Right cardiac atrium (tissue), 5 donors: Measurements from ENCODE around the gene RNF14. TPM values are rescaled to one million over a fixed set of nuclear protein-coding genes. Genes with fewer than 3 reads are reported as not detected.
"Not testable (repeated sequence)": the region's sequence is repeated elsewhere in the genome, so short reads cannot be mapped to it uniquely, and the experiment has no call there.

ENCODE experiments used
- ATAC-seq, 2 donors: fragments of 200-7000 bp; cut with Tn5 transposase; one replicate each; pipeline versions ENCODE4 v1.8.0 to v1.9.1; 2020; ENCODE audit warnings: moderate library complexity in 2 of 2, mild to moderate bottlenecking in 1 of 2
- DNase-seq, 3 donors: peaks; one replicate each; pipeline ENCODE4 v3.0.0-alpha.2; 2020
- H3K27ac ChIP-seq: one replicate; pipeline ENCODE4 v1.5.1; 2013; ENCODE audit warnings: mild to moderate bottlenecking, low read length, control low read depth, moderate library complexity
- H3K27me3 ChIP-seq: one replicate; pipeline ENCODE4 v1.6.1; 2013; ENCODE audit not compliant: control insufficient read depth, insufficient read depth
- H3K4me1 ChIP-seq: one replicate; pipeline ENCODE4 v1.6.1; 2013; ENCODE audit warnings: low read length; ENCODE audit not compliant: control insufficient read depth, insufficient read depth
- H3K4me3 ChIP-seq: one replicate; pipeline ENCODE4 v1.5.1; 2013; ENCODE audit warnings: low read length, control low read depth
- H3K9me3 ChIP-seq: one replicate; pipeline ENCODE4 v1.6.1; 2013; ENCODE audit warnings: low read length; ENCODE audit not compliant: control insufficient read depth
- WGBS: extraction: QIAGEN DNeasy Blood & Tissue Kit; methylation state at CpG from one replicate; pipeline ENCODE4 v1.1.7; 2013; 5-methylcytosine and 5-hydroxymethylcytosine counted together
- intact Hi-C, 4 donors: fragments of 100-400 bp; cut with DNase I; formaldehyde crosslinking; loops; one replicate each; pipeline versions ENCODE4 v1.11.0 to v1.14.0; 2022 to 2023
- polyA plus RNA-seq: library from polyadenylated mRNA; stranded (reverse); fragments of 200-250 nt; gene quantifications from one replicate; pipeline ENCODE4 v1.2.3, GENCODE V29; 2013
- total RNA-seq, 4 donors: library from RNA; stranded (reverse); fragmentation: NEBNext Ultra II Directional; extraction: Animal tissue kit (Norgen Biotek cat#: 25700); gene quantifications; one replicate each; pipeline ENCODE4 v1.2.1, GENCODE V29; 2021
- donor health status: healthy with polysubstance abuse.
- donor health status: DM: no; HTN: yes; CAD: no.
- donor health status: DM: no; HTN: no; CAD: no.
- donor health status: DM: no; HTN: yes; CAD: no; lungs with severe emphysema.
- donor health status: DM: yes; HTN: yes; CAD: no.

Gene RNF14
- total and polyA plus RNA-seq, 5 donors = 36.3 to 105 (median 92.8) TPM

DNA sequence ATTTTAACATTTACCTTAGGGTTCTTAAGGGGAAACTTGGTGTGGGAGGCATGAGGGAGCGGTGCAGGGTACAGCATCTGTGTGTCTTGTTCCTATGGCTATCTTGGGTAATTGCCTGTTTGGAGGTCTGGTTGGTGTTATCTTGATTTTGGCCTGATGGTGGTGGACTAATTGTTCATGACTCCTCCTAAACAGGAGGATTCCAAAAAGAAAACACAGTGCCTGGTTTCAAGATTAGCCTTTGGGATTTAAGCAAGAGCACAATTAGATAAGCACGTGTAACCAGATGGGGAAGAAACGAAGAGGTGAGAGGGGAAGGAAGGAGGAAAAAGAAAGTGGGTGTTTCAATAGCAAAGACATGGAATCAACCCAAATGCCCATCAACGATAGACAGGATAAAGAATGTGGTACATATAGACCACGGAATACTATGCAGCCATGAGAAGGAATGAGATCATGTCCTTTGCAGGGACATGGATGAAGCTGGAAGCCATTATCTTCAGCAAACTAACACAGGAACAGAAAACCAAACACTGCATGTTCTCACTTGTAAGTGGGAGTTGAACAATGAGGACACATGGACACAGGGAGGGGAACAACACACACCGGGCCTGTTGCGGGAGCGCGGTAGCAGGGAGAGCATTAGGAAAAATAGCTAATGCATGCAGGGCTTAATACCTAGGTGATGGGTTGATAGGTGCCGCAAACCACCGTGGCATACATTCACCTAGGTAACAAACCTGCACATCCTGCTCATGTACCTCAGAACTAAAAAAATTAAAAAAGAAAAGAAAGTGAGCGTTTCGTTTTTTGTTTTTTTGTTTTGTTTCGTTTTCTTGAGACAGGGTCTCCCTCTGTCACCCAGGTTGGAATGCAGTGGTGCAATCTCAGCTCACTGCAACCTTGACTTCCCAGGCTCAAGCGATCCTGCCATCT is 65.0 kb downstream of the RNF14 start:
- intact Hi-C loops, H3K27me3 ChIP-seq, H3K9me3 ChIP-seq, ATAC-seq, DNase-seq, H3K4me1 ChIP-seq, H3K4me3 ChIP-seq, H3K27ac ChIP-seq: not testable (repeated sequence)
- WGBS = 88% methylated on average over 15 of the region's 15 CpGs

DNA sequence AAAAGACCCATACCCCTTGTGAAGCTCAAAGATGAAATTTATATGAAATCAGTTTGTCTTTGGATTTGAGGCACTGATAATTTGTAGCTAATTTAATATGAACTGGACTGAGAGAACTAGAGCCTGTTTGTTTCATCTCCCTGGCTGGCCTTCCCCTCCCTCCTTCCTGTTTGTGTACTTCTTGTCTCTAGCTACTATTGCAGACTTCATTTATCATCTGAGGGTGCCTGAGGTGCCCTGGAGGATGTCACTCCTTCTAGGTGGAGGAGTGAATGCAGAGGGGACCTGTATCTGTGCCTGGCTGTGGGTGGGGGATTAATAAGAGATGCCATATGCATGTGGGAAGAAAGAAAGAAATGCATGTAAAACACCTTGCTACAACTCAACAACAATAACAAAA is 66.1 kb downstream of the RNF14 start:
- H3K27ac ChIP-seq = no peak overlapping the region
- no peak for DNase-seq
- no peak overlapping the region for H3K4me3 ChIP-seq
- no peak for ATAC-seq
- no peaks in the 10 kb centered on the region for H3K9me3 ChIP-seq
- H3K27me3 ChIP-seq = no peaks in the 10 kb centered on the region
- H3K4me1 ChIP-seq = peaks cover 3% of the 10 kb centered on the region
- intact Hi-C loops = no loop called here

DNA sequence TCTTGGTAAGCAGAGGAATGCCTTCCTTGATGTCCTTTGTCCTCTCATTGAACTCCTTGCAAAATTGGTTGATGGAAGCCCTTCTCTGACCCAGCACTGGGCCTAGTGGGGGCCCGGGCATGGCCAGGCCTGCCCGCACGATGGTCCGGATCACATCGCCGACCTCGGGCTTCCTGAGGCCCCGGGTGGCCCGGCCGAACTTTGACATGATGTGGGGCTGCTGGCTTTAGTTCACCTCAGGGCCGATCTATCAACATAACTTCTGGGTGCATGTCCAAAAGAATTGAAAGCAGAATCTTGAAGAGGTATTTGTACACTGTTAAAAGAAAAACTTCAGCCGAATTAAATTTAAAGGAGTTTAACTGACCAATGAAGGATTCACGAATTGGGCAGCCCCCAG is 68.0 kb downstream of the RNF14 start:
- no peak for ATAC-seq
- intact Hi-C loops = no loop called here
- H3K27ac ChIP-seq = no peak overlapping the region
- H3K9me3 ChIP-seq = no peaks in the 10 kb centered on the region
- H3K27me3 ChIP-seq = no peaks in the 10 kb centered on the region
- no peak for DNase-seq
- 91% methylated on average over 13 of the region's 13 CpGs for WGBS
- no peak overlapping the region for H3K4me3 ChIP-seq
- H3K4me1 ChIP-seq = peaks cover 3% of the 10 kb centered on the region

DNA sequence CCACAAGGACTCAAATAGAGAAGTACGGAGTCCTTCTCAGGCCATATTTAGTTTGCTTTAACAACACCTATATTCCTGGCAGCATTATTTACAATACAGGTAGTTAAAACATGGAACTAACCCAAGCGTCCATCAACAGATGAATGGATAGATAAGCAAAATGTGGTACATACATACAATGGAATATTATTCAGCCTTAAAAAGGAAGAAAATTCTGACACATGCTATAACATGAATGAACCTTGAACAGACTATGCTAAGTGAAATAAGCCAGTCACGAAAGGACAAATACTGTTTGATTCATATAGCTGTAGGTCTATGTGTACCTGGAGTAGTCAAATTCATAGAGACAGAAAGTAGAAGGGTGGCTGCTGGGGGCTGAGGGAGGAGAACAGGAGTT is 68.7 kb downstream of the RNF14 start:
- H3K9me3 ChIP-seq, H3K4me3 ChIP-seq, DNase-seq, H3K4me1 ChIP-seq, ATAC-seq, H3K27ac ChIP-seq, intact Hi-C loops, H3K27me3 ChIP-seq: not testable (repeated sequence)
- WGBS = 95% methylated on average over 3 of the region's 3 CpGs

DNA sequence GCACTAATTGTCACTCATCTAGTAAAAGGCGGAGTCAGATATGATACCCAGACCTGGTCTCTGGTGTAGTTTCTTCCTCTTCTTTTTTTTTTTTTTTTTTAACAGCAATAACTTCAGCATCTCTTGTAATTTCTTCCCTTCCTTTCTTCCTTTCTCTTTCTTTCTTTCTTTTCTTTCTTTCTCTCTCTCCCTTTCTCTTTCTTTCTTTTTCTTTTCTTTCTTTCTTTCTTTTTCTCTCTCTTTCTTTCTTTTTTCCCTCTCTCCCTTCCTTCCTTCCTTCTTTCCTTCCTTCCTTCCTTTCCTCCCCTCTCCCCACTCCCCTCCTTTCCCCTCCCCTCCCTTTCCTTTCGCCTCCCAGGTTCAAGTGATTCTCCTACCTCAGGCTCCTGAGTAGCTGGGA is 69.8 kb downstream of the RNF14 start:
- ATAC-seq = no peak
- intact Hi-C loops = no loop called here
- Histone ChIP-seq H3K4me3 (no peak overlapping the region), H3K27ac (no peak overlapping the region), H3K9me3 (no peaks in the 10 kb centered on the region), H3K4me1 (no peaks in the 10 kb centered on the region), H3K27me3 (no peaks in the 10 kb centered on the region)
- WGBS = 100% methylated on average over 2 of the region's 2 CpGs
- no peak for DNase-seq

Other genes with a start within 250 kb of the RNF14 start
- gene PCDH1, start 90.7 kb upstream of the RNF14 start, total RNA-seq = 10 to 100 TPM in 2 of 4 donors, 1 to 10 TPM in 2; 7.2 to 21.3 (median 12.2) TPM
- gene PCDH1, start 90.7 kb upstream of the RNF14 start, polyA plus RNA-seq = 9.2 TPM
- 100 to 1,000 TPM in 2 of 4 donors, 10 to 100 TPM in 2; 82.6 to 109 (median 99.2) TPM for gene DELE1, start 45.2 kb upstream of the RNF14 start, total RNA-seq
- 62.0 TPM for gene DELE1, start 45.2 kb upstream of the RNF14 start, polyA plus RNA-seq
- gene PCDH12, start 10.9 kb upstream of the RNF14 start, total RNA-seq = 1 to 10 TPM; 4.1 to 7.9 (median 6.7) TPM
- gene PCDH12, start 10.9 kb upstream of the RNF14 start, polyA plus RNA-seq = 3.0 TPM
- gene GNPDA1, start 43.9 kb downstream of the RNF14 start, total RNA-seq = 10 to 100 TPM; 16.9 to 22.5 (median 19.2) TPM
- gene GNPDA1, start 43.9 kb downstream of the RNF14 start, polyA plus RNA-seq = 12.1 TPM
- gene NDFIP1, start 139.7 kb downstream of the RNF14 start, total RNA-seq = 10 to 100 TPM; 67.9 to 74.5 (median 68.3) TPM
- 51.6 TPM for gene NDFIP1, start 139.7 kb downstream of the RNF14 start, polyA plus RNA-seq